AG10803 (cell line): ENCODE results near the gene SULF2.

ENCODE experiments used
- DNase-seq: peaks from one replicate; pipeline ENCODE4 v3.0.0; 2010; ENCODE audit warnings: low read depth
- H3K4me3 ChIP-seq: 2 replicates; pipeline ENCODE4 v1.5.1; 2011; ENCODE audit warnings: mild to moderate bottlenecking, low read length, control low read depth
- CTCF ChIP-seq: conservative IDR thresholded peaks from 2 replicates; pipeline ENCODE4 v1.5.1; 2011; ENCODE audit warnings: mild to moderate bottlenecking, low read length, control low read depth, inconsistent platforms

Gene SULF2

GRCh38 chr20:47667086-47667485 lies 118.2 kb downstream of the SULF2 start:
- no peak for TF ChIP-seq CTCF
- H3K4me3 ChIP-seq = no peak overlapping the region
- no peak for DNase-seq

GRCh38 chr20:47666304-47666703 lies 119.0 kb downstream of the SULF2 start:
- DNase-seq = no peak
- no peak overlapping the region for H3K4me3 ChIP-seq
- TF ChIP-seq CTCF = no peak

GRCh38 chr20:47665221-47665991 lies 119.9 kb downstream of the SULF2 start:
- no peak for TF ChIP-seq CTCF
- no peak overlapping the region for H3K4me3 ChIP-seq
- DNase-seq = no peak

DNA sequence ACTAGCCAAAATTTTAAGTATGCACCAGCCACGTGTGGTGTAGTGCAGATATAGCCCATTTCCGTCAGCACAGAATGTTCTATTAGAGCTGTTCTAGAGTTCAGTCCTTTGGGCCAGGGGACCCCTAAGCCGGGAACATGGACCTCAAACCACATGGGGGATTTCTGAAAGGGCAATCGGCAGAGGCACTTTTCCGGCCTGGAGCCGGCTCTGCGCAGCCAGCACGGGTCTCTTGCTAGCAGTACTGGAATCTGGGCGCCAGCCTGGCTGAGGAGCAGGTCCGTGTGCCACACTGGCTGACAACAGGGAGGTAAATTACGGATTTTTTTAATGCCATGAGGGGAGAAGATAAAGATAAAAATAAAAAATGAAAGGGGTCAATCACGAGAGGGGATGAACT lies 120.5 kb downstream of the SULF2 start:
- no peak for TF ChIP-seq CTCF
- no peak for DNase-seq
- no peak overlapping the region for H3K4me3 ChIP-seq

DNA sequence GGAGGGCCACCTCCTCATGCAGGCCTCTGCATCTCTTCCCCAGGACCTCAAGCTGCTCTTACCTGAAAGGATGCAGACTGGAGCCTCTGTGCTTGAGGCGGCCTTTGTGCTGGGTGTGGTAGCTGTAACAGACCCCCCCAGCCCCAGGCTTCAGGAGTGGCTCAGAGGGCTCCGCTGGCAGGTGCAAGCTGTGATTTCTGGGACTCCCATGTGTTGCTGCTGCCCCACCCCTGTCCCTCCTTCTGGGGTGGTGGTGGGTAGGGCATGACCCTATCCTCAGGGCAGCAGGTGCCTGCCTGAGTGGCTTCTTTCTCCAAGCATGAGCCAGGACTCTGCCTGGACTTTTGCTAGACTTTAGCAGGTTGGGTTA lies 121.2 kb downstream of the SULF2 start:
- DNase-seq = no peak
- H3K4me3 ChIP-seq = no peak overlapping the region
- TF ChIP-seq CTCF = no peak

DNA sequence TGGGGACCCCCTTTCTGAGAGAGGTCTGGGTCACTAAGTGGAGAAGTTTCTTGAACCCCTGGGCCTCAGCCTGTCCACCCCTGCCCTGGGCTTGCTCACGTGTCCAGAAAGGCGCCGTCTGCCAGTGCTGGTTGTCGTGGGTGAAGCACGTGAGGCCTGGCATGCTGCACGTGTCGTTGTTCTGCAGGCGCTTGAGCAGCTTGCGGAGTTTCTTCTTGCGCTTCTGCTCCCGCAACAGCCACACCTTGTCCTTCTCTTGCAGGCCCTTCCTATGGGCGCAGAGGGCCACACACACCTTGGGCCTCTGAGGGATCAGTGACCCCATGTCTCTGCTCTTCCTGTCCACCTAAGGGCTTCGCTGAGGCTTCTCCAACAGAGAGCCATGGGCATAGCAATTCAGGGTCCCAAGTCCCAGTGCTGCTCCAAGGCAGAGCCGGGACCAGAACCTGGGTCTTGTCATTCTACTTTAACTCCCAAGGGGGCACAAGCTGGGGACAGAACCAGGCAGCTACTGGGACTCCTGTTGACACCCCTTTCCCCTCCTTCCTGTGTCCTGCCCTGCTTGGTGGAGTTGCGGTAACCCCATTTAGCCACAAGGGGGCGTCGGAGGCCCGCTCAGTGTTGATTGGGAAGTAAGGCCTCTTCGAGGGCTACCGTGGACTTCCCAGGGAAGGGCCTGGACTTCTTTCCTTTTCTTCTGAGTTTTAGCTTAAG lies 121.8 kb downstream of the SULF2 start:
- no peak overlapping the region for H3K4me3 ChIP-seq
- peak; percentile 73 for DNase-seq
- TF ChIP-seq CTCF = peak; percentile 97
